ENCODE data around the gene ERBB4. TPM values are rescaled to one million over a fixed set of nuclear protein-coding genes. Genes with fewer than 3 reads are reported as not detected.
"Not testable (repeated sequence)": the region's sequence is repeated elsewhere in the genome, so short reads cannot be mapped to it uniquely, and the experiment has no call there.

ERBB4 gene
- polyA plus RNA-seq, 3 donors from 2014 or later = not detected

DNA sequence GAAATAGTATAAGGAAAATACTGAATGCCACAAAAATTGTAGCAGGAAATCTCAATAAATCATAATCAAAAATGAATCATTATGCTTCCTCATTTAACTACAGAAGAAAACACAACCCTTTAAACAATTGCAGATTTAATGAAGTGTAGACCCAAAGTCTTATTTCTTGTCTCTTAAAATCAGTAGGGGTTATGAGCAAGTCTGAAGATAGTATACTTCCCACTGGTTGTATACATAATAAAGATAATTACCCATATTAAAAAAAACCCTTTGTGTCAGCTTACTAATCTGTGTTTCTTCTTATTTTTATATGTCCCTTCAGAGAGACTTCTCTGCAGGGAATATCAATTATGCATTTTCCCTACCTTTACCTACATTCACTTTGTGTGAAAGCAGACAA is 504.7 kb downstream of the ERBB4 start:
- Mint-ChIP-seq H3K36me3 (no peaks in the 10 kb centered on the region), H3K27me3 (ENCODE audit: low read depth in 3 of 3) (no peaks in the 10 kb centered on the region), H3K9me3 (peaks cover 0 to 19% (median 3%) of the 10 kb centered on the region in 6 donors), H3K27ac (no peak overlapping the region), H3K4me3 (no peak overlapping the region), H3K4me1 (no peaks in the 10 kb centered on the region)
- no peak for DNase-seq

DNA sequence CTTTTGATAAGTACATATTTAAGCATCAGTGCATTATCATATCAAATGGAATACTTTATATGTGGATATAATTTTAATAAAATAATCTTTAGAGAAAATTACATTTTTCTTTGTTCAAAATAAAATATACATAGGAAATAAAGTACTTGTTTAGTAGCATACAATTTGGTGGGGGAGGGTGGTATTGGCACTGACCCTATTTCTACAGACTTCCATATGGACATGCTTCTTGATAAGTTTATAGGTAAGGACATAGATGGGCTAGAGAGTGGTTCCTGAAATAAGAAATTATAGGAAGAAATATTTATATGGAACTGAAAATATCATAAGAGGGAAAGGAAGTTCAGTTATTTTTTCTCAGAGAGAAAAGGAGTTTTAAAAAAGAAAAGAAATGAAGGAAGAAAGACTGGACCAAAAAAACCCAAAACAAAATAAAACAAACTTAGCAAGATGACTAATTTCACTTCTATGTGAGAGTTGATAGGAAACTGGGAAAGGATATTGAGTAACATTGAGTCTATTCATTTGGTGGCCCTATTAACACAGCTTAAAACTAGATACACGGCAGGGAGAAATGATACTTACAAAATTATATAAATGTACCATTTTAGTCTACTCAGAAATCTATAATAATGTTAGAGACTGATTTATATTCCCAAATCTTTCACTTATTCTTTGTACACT is 505.9 kb downstream of the ERBB4 start:
- H3K36me3 Mint-ChIP-seq = no peaks in the 10 kb centered on the region
- H3K4me3 Mint-ChIP-seq = no peak overlapping the region
- no peak for DNase-seq
- no peaks in the 10 kb centered on the region for H3K27me3 Mint-ChIP-seq (ENCODE audit: low read depth in 3 of 3)
- no peak overlapping the region for H3K27ac Mint-ChIP-seq
- H3K4me1 Mint-ChIP-seq = no peaks in the 10 kb centered on the region
- H3K9me3 Mint-ChIP-seq = peaks cover 0 to 19% (median 3%) of the 10 kb centered on the region in 6 donors

GRCh38 chr2:212032032-212032431 is 506.6 kb downstream of the ERBB4 start:
- DNase-seq = peak in 1 of 3 donors; percentile 1
- no peaks in the 10 kb centered on the region for H3K27me3 Mint-ChIP-seq (ENCODE audit: low read depth in 3 of 3)
- H3K4me3 Mint-ChIP-seq = no peak overlapping the region
- H3K27ac Mint-ChIP-seq = no peak overlapping the region
- H3K4me1 Mint-ChIP-seq = no peaks in the 10 kb centered on the region
- H3K9me3 Mint-ChIP-seq = peaks cover 0 to 14% (median under 1%) of the 10 kb centered on the region in 6 donors
- H3K36me3 Mint-ChIP-seq = no peaks in the 10 kb centered on the region

- Mint-ChIP-seq H3K27ac (no peak overlapping the region), H3K4me3 (no peak overlapping the region), H3K9me3 (peaks cover 0 to 12% (median under 1%) of the 10 kb centered on the region in 6 donors), H3K4me1 (no peaks in the 10 kb centered on the region), H3K36me3 (no peaks in the 10 kb centered on the region), H3K27me3 (ENCODE audit: low read depth in 3 of 3) (no peaks in the 10 kb centered on the region)
- no peak for DNase-seq
Measured at GRCh38 chr2:212030709-212031108, 507.9 kb downstream of the ERBB4 start.

DNA sequence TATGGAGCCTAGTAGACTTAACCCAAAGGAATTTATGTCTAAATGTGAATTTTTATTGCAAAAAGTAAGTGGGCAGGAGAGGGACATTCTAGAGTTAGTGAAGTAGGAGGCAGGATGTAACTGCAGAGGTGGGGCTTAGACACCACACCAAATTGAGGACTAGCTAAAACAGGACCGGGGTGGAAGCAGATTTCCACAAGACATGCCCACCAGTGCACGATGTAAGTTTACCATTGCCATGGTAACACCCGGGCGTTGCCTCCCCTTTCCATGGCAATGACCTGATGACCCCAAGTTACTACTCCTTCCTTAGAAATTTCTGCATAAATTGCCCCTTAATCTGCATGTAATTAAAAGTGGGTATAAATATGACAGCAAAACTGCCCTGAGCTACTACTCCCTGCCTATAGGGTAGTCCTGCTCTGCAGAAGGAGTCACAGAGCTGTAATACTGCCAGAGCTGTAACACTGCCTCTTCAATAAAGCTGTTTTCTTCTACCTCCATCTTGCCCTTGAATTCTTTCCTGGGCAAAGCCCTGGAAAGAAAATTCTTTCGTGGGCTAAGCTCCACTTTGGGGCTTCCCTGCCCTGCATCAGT is 509.7 kb downstream of the ERBB4 start:
- Mint-ChIP-seq H3K27ac (no peak overlapping the region), H3K4me1 (no peaks in the 10 kb centered on the region), H3K36me3 (no peaks in the 10 kb centered on the region), H3K9me3 (peaks cover 0 to 17% (median 2%) of the 10 kb centered on the region in 6 donors), H3K4me3 (no peak overlapping the region), H3K27me3 (ENCODE audit: low read depth in 3 of 3) (peaks cover 0 to 1% (median 0%) of the 10 kb centered on the region in 3 donors)
- DNase-seq = no peak

DNA sequence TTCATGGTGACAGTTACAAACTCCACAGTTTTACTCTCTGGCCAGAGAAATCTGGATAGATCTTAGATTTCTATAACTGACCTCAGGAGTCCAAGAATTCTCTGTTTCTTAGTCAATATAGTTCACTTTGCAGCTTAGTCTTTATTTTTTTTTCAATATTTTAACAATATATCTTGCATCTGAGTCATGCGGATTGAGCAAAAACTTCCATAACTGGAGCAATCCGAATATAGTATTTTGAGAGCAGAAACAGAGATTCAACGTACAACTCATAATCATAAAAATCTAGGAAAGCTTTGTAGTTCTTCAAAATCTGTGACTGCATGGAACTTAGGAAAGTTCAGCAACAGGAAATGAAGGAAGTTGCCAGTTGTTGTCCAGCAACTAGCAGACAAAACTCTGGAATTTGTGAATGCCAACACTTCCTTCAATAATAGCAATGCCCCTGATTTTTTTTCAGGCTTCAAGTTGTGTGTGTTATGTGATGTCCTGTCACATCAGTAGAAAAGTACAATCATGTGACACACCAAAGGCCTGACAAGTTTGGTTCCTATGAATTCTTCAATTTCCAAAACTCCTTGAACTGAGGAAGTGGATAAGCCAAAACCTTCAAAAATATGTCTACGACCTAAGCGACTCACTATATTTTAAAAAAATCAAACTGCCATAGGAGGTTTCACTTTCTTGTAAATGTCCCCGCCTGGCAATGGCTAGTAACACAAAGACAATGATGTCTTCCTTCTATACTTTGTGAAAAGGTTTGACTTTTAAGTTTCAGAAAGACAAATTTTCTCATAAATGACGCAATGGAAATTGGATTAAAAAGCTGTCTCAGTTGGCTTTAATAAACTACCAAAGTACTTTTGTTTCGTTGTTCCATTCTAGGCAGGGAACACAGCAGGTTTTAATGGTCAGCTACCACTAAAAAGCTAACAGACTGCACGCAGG is 510.6 kb downstream of the ERBB4 start:
- H3K9me3 Mint-ChIP-seq = peaks cover 0 to 18% (median 3%) of the 10 kb centered on the region in 6 donors
- no peaks in the 10 kb centered on the region for H3K36me3 Mint-ChIP-seq
- H3K4me3 Mint-ChIP-seq = no peak overlapping the region
- no peak for DNase-seq
- H3K27me3 Mint-ChIP-seq (ENCODE audit: low read depth in 3 of 3) = peaks cover 0 to 1% (median 0%) of the 10 kb centered on the region in 3 donors
- no peak overlapping the region for H3K27ac Mint-ChIP-seq
- H3K4me1 Mint-ChIP-seq = no peaks in the 10 kb centered on the region

GRCh38 chr2:212024040-212024439 is 514.6 kb downstream of the ERBB4 start:
- Mint-ChIP-seq H3K27me3 (ENCODE audit: low read depth in 3 of 3) (peaks cover 0 to 2% (median 1%) of the 10 kb centered on the region in 3 donors), H3K36me3 (no peaks in the 10 kb centered on the region), H3K9me3 (peaks cover 2 to 21% (median 3%) of the 10 kb centered on the region in 6 donors), H3K27ac (no peak overlapping the region), H3K4me1 (no peaks in the 10 kb centered on the region), H3K4me3 (no peak overlapping the region)
- no peak for DNase-seq

GRCh38 chr2:212022966-212023365 is 515.6 kb downstream of the ERBB4 start:
- Mint-ChIP-seq H3K4me3 (no peak overlapping the region), H3K9me3 (peaks cover 2 to 27% (median 6%) of the 10 kb centered on the region in 6 donors), H3K27ac (no peak overlapping the region), H3K27me3 (ENCODE audit: low read depth in 3 of 3) (peaks cover 0 to 2% (median 1%) of the 10 kb centered on the region in 3 donors), H3K4me1 (no peaks in the 10 kb centered on the region), H3K36me3 (no peaks in the 10 kb centered on the region)
- DNase-seq = no peak

DNA sequence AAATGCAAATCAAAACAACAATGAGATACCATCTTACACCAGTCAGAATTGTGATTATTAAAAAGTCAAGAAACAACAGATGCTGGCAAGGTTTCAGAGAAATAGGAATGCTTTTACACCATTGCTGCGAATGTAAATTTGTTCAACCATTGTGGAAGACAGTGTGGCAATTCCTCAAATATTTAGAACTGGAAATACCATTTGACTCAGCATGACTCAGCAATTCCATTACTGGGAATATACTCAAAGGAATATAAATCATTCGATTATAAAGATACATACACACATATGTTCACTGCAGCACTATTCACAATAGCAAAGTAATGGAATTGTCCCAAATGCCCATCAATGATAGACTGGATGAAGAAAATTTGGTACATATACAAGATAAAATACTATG is 516.7 kb downstream of the ERBB4 start:
- no peak overlapping the region for H3K4me3 Mint-ChIP-seq
- no peak for DNase-seq
- peaks cover 0 to 2% (median 1%) of the 10 kb centered on the region in 3 donors for H3K27me3 Mint-ChIP-seq (ENCODE audit: low read depth in 3 of 3)
- no peak overlapping the region for H3K27ac Mint-ChIP-seq
- no peaks in the 10 kb centered on the region for H3K4me1 Mint-ChIP-seq
- peaks cover 2 to 27% (median 6%) of the 10 kb centered on the region in 6 donors for H3K9me3 Mint-ChIP-seq
- no peaks in the 10 kb centered on the region for H3K36me3 Mint-ChIP-seq

GRCh38 chr2:212015588-212015987 is 523.0 kb downstream of the ERBB4 start:
- Mint-ChIP-seq H3K27me3 (ENCODE audit: low read depth in 3 of 3) (no peaks in the 10 kb centered on the region), H3K36me3 (no peaks in the 10 kb centered on the region), H3K9me3 (peaks cover 0 to 29% (median 16%) of the 10 kb centered on the region in 6 donors), H3K4me3 (no peak overlapping the region), H3K27ac (no peak overlapping the region), H3K4me1 (no peaks in the 10 kb centered on the region)
- no peak for DNase-seq

GRCh38 chr2:212013626-212014025 is 525.0 kb downstream of the ERBB4 start:
- Mint-ChIP-seq H3K36me3 (no peaks in the 10 kb centered on the region), H3K4me1 (no peaks in the 10 kb centered on the region), H3K9me3 (peaks cover 0 to 30% (median 13%) of the 10 kb centered on the region in 6 donors), H3K27me3 (ENCODE audit: low read depth in 3 of 3) (peaks cover 0 to 2% (median 0%) of the 10 kb centered on the region in 3 donors), H3K27ac (no peak overlapping the region), H3K4me3 (no peak overlapping the region)
- no peak for DNase-seq

DNA sequence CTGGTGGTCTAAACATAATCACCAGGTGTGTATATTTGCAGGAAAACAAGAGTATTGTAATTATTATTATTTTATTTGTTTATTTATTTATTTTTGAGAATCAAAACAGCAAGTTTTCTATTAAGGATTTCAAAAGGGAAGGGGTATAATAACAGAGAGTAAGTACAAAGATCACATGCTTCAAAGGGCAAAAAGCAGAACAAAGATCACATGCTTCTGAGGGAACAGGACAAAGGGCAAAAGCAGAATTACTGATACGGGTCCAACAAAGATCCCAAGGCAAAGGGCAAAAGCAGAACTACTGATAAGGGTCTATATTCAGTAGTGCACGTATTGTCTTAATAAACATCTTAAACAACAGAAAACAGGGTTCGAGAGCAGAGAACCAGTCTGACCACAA is 528.3 kb downstream of the ERBB4 start:
- peaks cover 0 to 27% (median 12%) of the 10 kb centered on the region in 6 donors for H3K9me3 Mint-ChIP-seq
- not testable (repeated sequence) for DNase-seq; H3K27me3 Mint-ChIP-seq (ENCODE audit: low read depth in 3 of 3); H3K4me1 Mint-ChIP-seq; H3K4me3 Mint-ChIP-seq; H3K27ac Mint-ChIP-seq; H3K36me3 Mint-ChIP-seq

GRCh38 chr2:212007972-212008371 is 530.6 kb downstream of the ERBB4 start:
- Mint-ChIP-seq H3K4me3 (no peak overlapping the region), H3K36me3 (no peaks in the 10 kb centered on the region), H3K27me3 (ENCODE audit: low read depth in 3 of 3) (peaks cover 0 to 2% (median 0%) of the 10 kb centered on the region in 3 donors), H3K9me3 (peaks cover 0 to 11% (median 3%) of the 10 kb centered on the region in 6 donors), H3K4me1 (no peaks in the 10 kb centered on the region), H3K27ac (no peak overlapping the region)
- DNase-seq = no peak

Data from immature natural killer cell (primary cell).